HG03280 (cell line): ENCODE data around the gene C16orf87.

Source experiments
- ATAC-seq: cut with Tn5 transposase; IDR thresholded peaks from one replicate; pipeline ENCODE4 v1.9.1; 2021; ENCODE audit warnings: mild to moderate bottlenecking, moderate library complexity; ENCODE audit not compliant: unreplicated experiment

The C16orf87 gene

GRCh38 chr16:46844771-46845170 is 13.8 kb upstream of the C16orf87 start:
- ATAC-seq: no peak

GRCh38 chr16:46843898-46844642 is 13.1 kb upstream of the C16orf87 start:
- ATAC-seq: no peak

- no peak for ATAC-seq
Observed at GRCh38 chr16:46842192-46842895, 11.4 kb upstream of the C16orf87 start.

GRCh38 chr16:46839986-46840443 is 9.0 kb upstream of the C16orf87 start:
- ATAC-seq: no peak

- no peak for ATAC-seq
Observed at GRCh38 chr16:46836534-46837530, 5.9 kb upstream of the C16orf87 start.

- no peak for ATAC-seq
Observed at GRCh38 chr16:46833460-46833800, 2.5 kb upstream of the C16orf87 start.

- no peak for ATAC-seq
Observed at GRCh38 chr16:46832757-46833459, 1.9 kb upstream of the C16orf87 start.

GRCh38 chr16:46830417-46830901 is 521 bp downstream of the C16orf87 start:
- ATAC-seq: peak; percentile 15

- ATAC-seq: no peak
Observed at GRCh38 chr16:46828943-46829342, 2.0 kb downstream of the C16orf87 start.

- no peak for ATAC-seq
Observed at GRCh38 chr16:46828292-46828691, 2.7 kb downstream of the C16orf87 start.

GRCh38 chr16:46826631-46827030 is 4.3 kb downstream of the C16orf87 start:
- no peak for ATAC-seq

- peak; percentile 77 for ATAC-seq
Observed at GRCh38 chr16:46822270-46822669, 8.7 kb downstream of the C16orf87 start.

GRCh38 chr16:46817961-46818360 is 13.0 kb downstream of the C16orf87 start:
- no peak for ATAC-seq

- no peak for ATAC-seq
Observed at GRCh38 chr16:46814790-46815189, 16.2 kb downstream of the C16orf87 start.

GRCh38 chr16:46813611-46814010 is 17.4 kb downstream of the C16orf87 start:
- no peak for ATAC-seq

- no peak for ATAC-seq
Observed at GRCh38 chr16:46812781-46813540, 18.0 kb downstream of the C16orf87 start.

GRCh38 chr16:46811682-46812081 is 19.3 kb downstream of the C16orf87 start:
- no peak for ATAC-seq

GRCh38 chr16:46808997-46809396 is 22.0 kb downstream of the C16orf87 start:
- ATAC-seq: no peak

- ATAC-seq: no peak
Observed at GRCh38 chr16:46807336-46807735, 23.6 kb downstream of the C16orf87 start.

GRCh38 chr16:46803373-46803772 is 27.6 kb downstream of the C16orf87 start:
- ATAC-seq: no peak
